K562 (cell line): ENCODE data around the gene TXK.

Source experiments
- EZH2 ChIP-seq: IDR thresholded peaks from 2 replicates; pipeline ENCODE4 v1.6.1; 2012; ENCODE audit warnings: low read depth, mild to moderate bottlenecking, inconsistent platforms, low read length, borderline replicate concordance
- JUNB ChIP-seq: fragments of 450-650 bp; formaldehyde crosslinking; conservative IDR thresholded peaks from 2 replicates; pipeline ENCODE4 v1.4.0; 2020; ENCODE audit warnings: mild to moderate bottlenecking
- TF ChIP-seq, protein P1 (sequence below), 2 experiments: fragments of 450-650 bp in 1 of 2; sonication (generic) in 1 of 2; formaldehyde crosslinking in 1 of 2; IDR thresholded peaks in 1 of 2; conservative IDR thresholded peaks in 1 of 2; 2 replicates each; pipeline versions ENCODE4 v1.6.1 to v1.8.1; 2016 to 2023; ENCODE audit warnings: mild to moderate bottlenecking in 2 of 2, moderate library complexity in 2 of 2, inconsistent platforms in 1 of 2, missing genetic modification reagents in 1 of 2
- TF ChIP-seq, protein P2 (sequence below): sonication (generic); formaldehyde crosslinking; IDR thresholded peaks from 2 replicates; pipeline ENCODE4 v1.8.0; 2023; ENCODE audit warnings: mild to moderate bottlenecking, missing genetic modification reagents

DNA sequence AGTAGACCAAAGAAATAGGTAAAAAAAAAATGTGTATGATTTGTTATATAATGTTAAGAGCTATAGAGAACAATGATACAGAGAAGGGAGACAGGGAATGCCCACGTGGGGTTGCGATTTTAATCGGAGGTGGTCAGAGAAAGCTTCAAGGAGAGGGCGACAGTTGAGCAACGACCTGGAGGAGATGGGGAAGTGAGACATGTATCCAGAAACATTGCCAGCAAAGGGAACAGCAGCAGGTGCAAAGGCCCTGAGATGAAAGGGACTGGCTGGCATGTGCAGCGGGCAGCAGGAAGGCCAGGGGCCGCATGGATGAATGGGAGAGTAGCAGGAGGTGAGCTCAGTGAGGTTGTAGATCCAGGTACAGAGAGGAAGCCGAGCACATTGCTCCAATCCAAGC is 84.6 kb downstream of the TXK start:
- no peak for TF ChIP-seq EZH2
- TF ChIP-seq JUNB, result no peak
- TF ChIP-seq, protein P1, sequence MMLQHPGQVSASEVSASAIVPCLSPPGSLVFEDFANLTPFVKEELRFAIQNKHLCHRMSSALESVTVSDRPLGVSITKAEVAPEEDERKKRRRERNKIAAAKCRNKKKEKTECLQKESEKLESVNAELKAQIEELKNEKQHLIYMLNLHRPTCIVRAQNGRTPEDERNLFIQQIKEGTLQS (IDR thresholded peaks at IDR 0.05), result no peak
- TF ChIP-seq, protein P1 (CRISPR knock-in tag; conservative IDR thresholded peaks at IDR 0.05), result no peak
- TF ChIP-seq, protein P2, sequence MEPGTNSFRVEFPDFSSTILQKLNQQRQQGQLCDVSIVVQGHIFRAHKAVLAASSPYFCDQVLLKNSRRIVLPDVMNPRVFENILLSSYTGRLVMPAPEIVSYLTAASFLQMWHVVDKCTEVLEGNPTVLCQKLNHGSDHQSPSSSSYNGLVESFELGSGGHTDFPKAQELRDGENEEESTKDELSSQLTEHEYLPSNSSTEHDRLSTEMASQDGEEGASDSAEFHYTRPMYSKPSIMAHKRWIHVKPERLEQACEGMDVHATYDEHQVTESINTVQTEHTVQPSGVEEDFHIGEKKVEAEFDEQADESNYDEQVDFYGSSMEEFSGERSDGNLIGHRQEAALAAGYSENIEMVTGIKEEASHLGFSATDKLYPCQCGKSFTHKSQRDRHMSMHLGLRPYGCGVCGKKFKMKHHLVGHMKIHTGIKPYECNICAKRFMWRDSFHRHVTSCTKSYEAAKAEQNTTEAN (CRISPR knock-in tag), result no peak
